ENCODE results near the gene ABCA13. TPM values are rescaled to one million over a fixed set of nuclear protein-coding genes. Genes with fewer than 3 reads are reported as not detected.

ABCA13 gene
- total RNA-seq, 1 experiment from 2014 or later, result not detected

GRCh38 chr7:48420206-48420605 is 248.9 kb downstream of the ABCA13 start:
- Histone ChIP-seq H3K4me1 (ENCODE audit: control insufficient read depth in 1 of 2, insufficient read depth in 2 of 2, low read length in 2 of 2) (no peaks in the 10 kb centered on the region), H3K27ac (ENCODE audit: low read depth, low read length) (no peak overlapping the region), H3K79me2 (ENCODE audit: insufficient read depth, low read length) (no peaks in the 10 kb centered on the region), H3K27me3 (ENCODE audit: insufficient read depth, low read length) (no peaks in the 10 kb centered on the region), H3K36me3 (ENCODE audit: control insufficient read depth in 1 of 2, insufficient read depth in 2 of 2, low read length in 2 of 2) (no peaks in the 10 kb centered on the region), H3K4me2 (ENCODE audit: low read length) (no peak overlapping the region), H3K4me3 (replicated peaks in 1 of 2; ENCODE audit: low read depth in 1 of 2, low read length in 2 of 2) (no peak overlapping the region), H4K20me1 (ENCODE audit: insufficient read depth) (no peaks in the 10 kb centered on the region), H3K9me2 (ENCODE audit: insufficient read depth) (no peaks in the 10 kb centered on the region), H2AFZ (ENCODE audit: low read depth, low read length, poor library complexity, severe bottlenecking) (no peak overlapping the region), H3K9me3 (ENCODE audit: control insufficient read depth in 1 of 2, insufficient read depth in 1 of 2, low read depth in 1 of 2, low read length in 2 of 2) (no peaks in the 10 kb centered on the region), H3K9ac (ENCODE audit: low read length) (no peak overlapping the region)
- RAD21 ChIA-PET (ENCODE audit: low non-redundant PET in 1 of 2, low total read pairs in 2 of 2, uncharacterized antibody in 2 of 2, unreplicated experiment in 2 of 2), result no interaction called here
- CTCF ChIA-PET, result no interaction called here
- intact Hi-C loops (cut with micrococcal nuclease), result no loop called here
- TF ChIP-seq SIN3A (IDR thresholded peaks at IDR 0.05; ENCODE audit: low read depth), result no peak
- DNase-seq (ENCODE audit: low read depth, low spot score) (no peak), ATAC-seq (no peak)
- no TSS peak for BruUV-seq (replicated peaks)
- POLR2A ChIA-PET, result no interaction called here

GRCh38 chr7:48421357-48421756 is 250.1 kb downstream of the ABCA13 start:
- no peaks in the 10 kb centered on the region for H4K20me1 ChIP-seq (ENCODE audit: insufficient read depth)
- ChIA-PET RAD21 (ENCODE audit: low non-redundant PET in 1 of 2, low total read pairs in 2 of 2, uncharacterized antibody in 2 of 2, unreplicated experiment in 2 of 2) (no interaction called here), CTCF (no interaction called here), POLR2A (no interaction called here)
- H3K27ac ChIP-seq (ENCODE audit: low read depth, low read length), result no peak overlapping the region
- no peaks in the 10 kb centered on the region for H3K9me2 ChIP-seq (ENCODE audit: insufficient read depth)
- no peak for ATAC-seq
- no peak for DNase-seq (ENCODE audit: low read depth, low spot score)
- no peaks in the 10 kb centered on the region for H3K36me3 ChIP-seq (ENCODE audit: control insufficient read depth in 1 of 2, insufficient read depth in 2 of 2, low read length in 2 of 2)
- no peak for TF ChIP-seq TCF7L2 (IDR thresholded peaks at IDR 0.05; ENCODE audit: borderline replicate concordance, extremely low read depth, insufficient read depth, insufficient read length)
- no peak for TF ChIP-seq JUND (IDR thresholded peaks at IDR 0.05)
- no peak for TF ChIP-seq MAX (IDR thresholded peaks at IDR 0.05)
- no peak for TF ChIP-seq EGR1 (IDR thresholded peaks at IDR 0.05; ENCODE audit: low read depth)
- TF ChIP-seq POLR2A (IDR thresholded peaks at IDR 0.05; ENCODE audit: borderline replicate concordance, extremely low read depth, insufficient read depth, insufficient read length), result no peak
- no peak for TF ChIP-seq RAD21 (IDR thresholded peaks at IDR 0.05; ENCODE audit: low read depth)
- TF ChIP-seq CEBPB (IDR thresholded peaks at IDR 0.05; ENCODE audit: low read depth), result no peak
- no peak for TF ChIP-seq ZFX (IDR thresholded peaks at IDR 0.05)
- no peaks in the 10 kb centered on the region for H3K4me1 ChIP-seq (ENCODE audit: control insufficient read depth in 1 of 2, insufficient read depth in 2 of 2, low read length in 2 of 2)
- no peaks in the 10 kb centered on the region for H3K79me2 ChIP-seq (ENCODE audit: insufficient read depth, low read length)
- intact Hi-C loops (cut with micrococcal nuclease), result no loop called here
- H3K27me3 ChIP-seq (ENCODE audit: insufficient read depth, low read length), result no peaks in the 10 kb centered on the region
- H3K4me2 ChIP-seq (ENCODE audit: low read length), result no peak overlapping the region
- H3K4me3 ChIP-seq (replicated peaks in 1 of 2; ENCODE audit: low read depth in 1 of 2, low read length in 2 of 2), result no peak overlapping the region
- no peak overlapping the region for H3K9ac ChIP-seq (ENCODE audit: low read length)
- H2AFZ ChIP-seq (ENCODE audit: low read depth, low read length, poor library complexity, severe bottlenecking), result no peak overlapping the region
- H3K9me3 ChIP-seq (ENCODE audit: control insufficient read depth in 1 of 2, insufficient read depth in 1 of 2, low read depth in 1 of 2, low read length in 2 of 2), result no peaks in the 10 kb centered on the region
- no TSS peak for BruUV-seq (replicated peaks)
